GM21825 (cell line): ENCODE measurements around the gene OPTC.
"Not testable (repeated sequence)": the region's sequence is repeated elsewhere in the genome, so short reads cannot be mapped to it uniquely, and the experiment has no call there.

Experiments used
- ATAC-seq: cut with Tn5 transposase; IDR thresholded peaks from one replicate; pipeline ENCODE4 v1.9.1; 2021; ENCODE audit warnings: mild to moderate bottlenecking, moderate library complexity; ENCODE audit not compliant: unreplicated experiment

The OPTC gene

DNA sequence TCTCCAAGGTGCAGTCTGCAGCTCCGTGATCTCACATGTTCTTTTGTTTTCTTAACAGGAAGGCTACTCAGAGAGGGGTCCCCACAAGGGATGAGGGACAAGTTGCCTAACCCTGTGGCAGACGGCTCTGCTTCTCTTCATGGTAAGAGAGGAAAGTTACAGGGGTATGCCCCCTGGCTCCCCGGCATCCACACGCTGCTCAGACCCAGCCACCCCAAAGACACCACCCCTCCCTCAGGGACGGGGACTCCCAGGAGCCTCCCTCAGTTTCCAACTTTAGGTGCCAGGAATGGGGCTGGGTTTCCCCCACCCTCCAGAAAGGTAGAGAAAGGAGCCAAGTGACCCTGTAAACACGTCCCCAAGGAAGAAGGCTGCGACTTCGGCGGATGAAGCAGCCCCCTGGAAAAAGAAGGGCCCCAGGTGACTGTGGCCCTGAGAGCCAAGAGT lies 19.7 kb downstream of the OPTC start:
- no peak for ATAC-seq

DNA sequence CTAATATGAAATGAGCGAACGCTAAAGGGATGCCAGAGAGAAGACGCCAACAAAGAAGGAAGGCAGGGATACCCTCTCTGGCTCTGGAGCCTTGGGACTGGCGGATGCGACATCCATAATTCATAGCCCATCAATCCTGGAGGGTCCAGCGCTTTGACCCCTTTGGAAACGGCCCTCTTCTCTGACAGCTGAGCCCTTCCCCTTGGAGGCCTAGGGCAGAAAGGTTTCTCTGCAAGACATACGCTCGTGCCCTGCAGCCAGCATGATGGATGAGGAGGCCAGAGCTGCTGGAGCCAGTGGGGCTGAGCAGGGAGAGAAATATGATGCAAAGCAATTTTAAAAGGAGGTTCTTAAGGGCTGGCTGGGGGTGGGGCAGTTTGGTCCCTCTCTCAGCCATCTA lies 22.2 kb downstream of the OPTC start:
- no peak for ATAC-seq

DNA sequence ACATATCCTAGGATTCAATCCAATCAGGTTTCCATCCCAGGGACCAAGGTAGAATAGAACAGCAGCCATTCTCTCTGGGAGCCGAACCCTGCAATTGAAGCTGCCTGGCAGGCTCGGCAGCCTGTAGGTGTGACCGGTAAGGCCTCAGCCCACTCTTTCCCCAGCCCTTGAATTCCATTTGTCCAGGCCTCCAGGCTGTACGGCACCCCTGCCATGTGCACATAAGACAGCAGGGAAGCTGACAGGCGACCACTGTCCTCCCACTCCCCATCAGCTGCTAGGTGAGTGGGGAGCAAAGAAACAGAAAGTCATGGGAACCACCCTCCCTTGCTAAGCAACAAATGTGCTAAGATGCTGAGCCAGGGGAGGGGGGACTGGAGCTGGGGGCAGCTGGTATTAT lies 23.0 kb downstream of the OPTC start:
- no peak for ATAC-seq

DNA sequence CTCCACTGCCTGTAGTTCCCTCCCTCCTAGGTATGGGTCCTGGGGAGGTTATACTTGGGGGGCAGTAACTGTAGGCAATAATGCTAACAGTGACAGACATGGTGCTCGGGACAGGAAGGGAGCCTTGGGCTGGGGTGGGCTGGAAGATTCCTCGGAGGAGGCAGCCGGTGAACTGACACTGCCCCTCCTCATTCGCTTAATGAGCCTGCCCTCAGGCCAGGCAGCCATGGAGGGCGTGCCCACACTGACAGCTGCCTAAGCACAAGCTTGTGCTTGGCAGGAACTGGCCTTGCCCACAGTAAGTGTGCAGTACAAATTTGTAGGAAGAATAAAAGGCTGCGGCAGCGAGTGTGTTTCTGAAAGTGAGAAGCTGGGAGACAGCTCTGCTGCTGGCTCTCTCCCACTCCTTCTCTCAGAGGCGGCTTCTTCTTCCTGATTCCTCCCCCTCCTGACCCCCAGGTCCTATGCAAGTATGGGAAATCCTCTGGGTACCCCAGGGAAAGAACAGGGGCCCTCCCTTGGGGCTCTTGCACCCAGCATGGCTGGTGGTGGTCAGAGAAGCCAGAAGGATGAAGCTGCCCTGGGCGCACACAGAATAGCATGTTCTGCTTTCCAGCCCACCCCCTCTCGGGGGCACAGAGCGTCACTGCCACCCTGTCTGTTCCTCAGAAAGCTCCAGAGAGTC lies 23.6 kb downstream of the OPTC start:
- no peak for ATAC-seq

DNA sequence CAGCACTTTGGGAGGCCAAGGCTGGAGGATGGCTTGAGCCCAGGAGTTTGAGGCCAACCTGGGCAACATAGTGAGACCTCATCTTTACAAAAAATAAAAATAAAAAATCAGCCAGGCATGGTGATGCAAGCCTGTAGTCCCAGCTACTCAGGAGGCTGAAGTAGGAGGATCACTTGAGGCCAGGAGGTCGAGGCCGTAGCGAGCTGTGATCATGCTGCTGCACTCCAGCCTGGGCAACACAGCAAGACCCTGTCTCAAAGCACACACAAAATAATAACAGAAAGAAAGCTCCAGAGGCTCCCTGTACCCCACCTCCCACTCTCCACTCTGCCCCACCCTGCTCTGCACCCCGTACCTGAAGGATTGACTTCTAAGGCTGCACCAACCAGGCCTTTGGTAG lies 24.2 kb downstream of the OPTC start:
- ATAC-seq: not testable (repeated sequence)

DNA sequence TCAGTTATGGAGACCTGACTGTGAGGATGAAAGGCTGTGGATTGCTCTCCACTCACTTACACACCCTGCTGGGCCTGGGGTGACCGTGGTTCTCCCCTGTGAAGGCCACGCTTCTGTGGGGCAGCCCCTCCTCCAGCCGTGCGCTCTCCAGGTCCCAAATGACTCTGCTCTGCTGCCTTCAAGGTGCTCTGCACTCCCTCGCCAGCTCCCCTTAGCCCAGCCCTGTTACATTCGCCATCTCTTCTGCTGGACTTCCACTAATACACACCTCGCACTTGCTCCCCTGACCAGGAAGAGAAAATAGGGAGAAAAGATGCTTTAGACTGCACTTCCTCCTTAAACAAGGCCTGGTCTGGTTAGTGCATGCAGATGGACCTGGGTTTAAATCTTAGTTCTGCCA lies 24.6 kb downstream of the OPTC start:
- ATAC-seq: no peak

DNA sequence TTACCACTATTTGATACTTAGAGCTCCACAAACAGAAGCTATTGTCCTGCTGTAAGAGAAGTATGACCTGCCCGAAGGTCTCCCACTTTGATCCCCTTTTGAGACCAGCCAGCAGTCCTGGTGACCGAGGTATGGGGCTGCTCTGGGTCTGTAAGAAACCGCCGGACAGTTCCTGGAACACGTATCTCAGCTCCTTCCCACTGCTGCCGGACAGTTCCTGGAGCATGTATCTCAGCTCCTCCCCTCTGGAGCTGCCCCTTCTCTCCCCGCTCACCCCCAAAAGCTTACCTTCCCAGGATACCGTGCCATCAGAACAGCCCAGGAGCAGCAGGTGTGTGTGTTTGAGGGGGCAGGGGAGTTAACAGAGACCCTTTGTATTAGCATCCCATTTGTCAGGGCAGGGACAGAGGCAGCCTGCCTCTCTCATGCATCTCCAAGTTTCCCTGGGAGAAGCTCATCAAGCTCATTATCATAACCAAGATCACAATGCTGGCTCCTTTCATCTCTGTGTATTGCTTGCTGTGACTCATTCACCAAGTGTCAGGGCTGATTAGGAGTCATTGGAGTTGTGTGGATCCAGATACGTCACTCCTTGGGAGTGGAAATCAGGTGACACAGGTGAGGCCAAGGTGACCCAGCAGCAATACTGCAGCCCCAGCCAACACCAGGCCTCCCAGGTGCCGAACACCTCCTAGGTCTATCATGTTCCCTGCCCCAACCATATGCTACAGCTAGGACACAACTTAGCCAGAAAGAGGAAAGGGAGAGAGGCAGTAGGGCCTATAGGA lies 25.3 kb downstream of the OPTC start:
- no peak for ATAC-seq

DNA sequence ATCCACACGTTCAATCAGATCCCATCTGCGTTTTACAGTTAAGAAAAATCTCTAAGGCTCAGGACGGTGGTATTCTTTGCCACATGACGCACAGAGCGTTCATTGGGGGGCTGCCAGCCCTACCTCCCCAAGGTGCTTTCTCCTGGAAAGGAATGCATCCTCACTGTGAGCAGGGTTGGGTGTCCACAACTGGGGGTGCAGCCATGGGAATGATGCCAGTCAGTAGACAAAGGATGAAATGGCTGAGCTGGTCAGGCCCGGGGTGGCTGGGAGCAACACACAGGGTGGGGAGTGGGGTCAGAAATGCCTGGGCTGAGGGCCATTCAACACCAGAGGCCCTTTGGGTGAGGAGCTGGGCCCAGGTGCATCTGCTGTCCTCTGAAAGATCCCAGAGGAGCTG lies 25.9 kb downstream of the OPTC start:
- no peak for ATAC-seq

DNA sequence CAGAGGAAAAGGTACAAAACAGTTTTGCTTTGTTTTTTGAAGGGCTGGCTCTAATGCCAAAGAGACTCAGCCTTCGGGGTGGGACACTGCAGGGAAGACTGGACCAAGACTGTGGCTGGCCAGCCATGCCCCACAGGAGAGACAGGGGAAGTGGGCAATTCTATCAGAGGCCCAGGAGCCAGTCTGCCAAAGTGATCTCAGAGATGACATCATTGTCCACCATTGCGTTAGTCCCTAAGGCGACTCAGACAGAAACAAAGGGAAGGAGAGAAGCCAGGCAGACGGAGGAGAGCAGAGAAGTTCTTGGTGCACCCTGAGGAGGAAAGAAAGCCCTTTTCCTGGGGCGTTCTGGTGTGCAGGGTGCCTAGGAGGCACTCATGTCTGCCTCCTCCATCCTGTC lies 26.4 kb downstream of the OPTC start:
- no peak for ATAC-seq

DNA sequence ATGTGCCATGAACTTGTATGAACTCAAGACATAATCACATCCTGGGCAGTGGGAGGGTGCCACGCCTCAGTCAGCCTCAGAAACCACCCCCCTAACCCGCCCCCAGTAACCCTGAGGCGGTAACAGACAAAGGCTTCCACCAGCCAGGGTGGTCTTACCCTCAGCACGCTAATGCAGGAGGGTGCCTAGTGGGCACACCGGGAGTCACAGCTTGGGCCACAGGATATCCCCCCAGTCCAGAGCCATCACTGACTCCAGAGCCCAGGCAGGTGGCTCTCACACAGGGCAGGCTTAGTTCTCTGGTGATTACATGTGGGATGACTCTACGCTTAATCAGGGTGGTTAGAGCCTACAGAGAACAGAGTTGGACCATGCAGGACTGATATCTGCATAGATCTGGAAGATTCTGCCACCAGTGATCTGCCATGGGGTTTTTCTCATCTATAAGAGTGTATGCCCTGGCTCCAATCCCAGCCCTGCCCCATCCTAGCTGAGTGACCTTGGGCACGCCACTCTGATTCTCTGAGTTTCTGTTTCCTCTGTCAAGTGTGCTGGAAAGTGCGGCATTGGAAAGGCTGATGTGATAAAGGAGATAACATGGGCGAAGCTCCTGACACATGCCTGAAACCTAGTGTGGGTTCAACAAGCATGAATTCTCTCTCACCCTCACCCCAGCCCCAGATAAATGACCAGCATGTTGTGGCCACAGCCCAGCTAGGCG lies 27.3 kb downstream of the OPTC start:
- no peak for ATAC-seq

DNA sequence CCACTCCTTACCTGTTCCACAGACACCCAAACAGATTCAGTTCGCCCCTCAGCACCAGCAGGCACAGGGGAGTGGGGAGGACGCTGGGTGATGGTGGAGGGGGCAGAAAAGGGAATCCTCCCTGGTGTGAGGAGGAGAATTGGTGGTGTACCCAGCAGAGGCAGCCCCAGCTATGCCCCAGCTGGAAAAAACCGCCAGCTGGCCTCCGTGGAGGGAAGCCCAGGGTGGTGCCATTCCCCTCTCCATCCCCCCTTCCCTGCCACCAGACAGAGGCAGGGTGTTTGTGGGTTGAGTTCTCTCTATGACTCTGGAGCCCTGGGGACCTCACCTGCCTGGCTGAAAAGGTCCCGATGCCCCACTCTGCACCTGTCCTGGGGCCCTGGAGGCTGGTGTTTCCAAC lies 27.9 kb downstream of the OPTC start:
- ATAC-seq: no peak

DNA sequence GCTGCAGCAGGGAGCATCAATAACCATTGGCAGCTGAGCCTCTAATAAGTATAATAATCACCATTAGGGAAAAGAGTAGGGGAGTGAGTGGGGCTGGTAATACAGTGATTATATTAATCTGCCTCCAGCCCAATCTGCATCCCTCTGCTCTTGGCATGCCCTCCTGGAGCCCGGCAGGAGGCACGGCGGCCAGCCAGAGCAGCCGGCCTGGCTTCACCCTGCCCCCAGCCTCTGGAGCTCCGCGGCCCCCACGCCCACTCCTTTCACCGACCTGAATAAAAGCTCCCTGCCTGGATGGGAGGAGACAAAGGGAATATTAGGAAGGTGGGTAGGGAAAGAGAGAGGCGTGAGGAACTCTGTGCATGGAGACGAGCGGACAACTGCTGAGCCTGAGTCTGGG lies 28.3 kb downstream of the OPTC start:
- ATAC-seq: no peak

DNA sequence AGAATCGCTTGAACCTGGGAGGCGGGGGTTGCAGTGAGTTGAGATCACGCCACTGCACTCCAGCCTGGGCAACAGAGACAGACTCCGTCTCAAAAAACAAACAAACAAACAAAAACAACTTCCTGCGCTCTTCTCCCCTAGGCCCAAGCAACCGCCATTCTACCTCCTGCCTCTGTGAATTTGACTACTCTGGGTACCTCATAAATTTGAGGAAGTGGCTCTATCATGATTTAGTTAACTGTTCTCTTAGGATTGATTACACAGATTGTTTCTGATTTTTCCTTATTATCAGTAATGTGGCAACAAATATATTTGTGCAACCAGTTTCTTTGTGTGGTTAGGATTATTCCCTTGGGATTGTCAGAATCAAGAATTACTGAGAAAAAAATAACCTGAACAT lies 29.7 kb downstream of the OPTC start:
- no peak for ATAC-seq

DNA sequence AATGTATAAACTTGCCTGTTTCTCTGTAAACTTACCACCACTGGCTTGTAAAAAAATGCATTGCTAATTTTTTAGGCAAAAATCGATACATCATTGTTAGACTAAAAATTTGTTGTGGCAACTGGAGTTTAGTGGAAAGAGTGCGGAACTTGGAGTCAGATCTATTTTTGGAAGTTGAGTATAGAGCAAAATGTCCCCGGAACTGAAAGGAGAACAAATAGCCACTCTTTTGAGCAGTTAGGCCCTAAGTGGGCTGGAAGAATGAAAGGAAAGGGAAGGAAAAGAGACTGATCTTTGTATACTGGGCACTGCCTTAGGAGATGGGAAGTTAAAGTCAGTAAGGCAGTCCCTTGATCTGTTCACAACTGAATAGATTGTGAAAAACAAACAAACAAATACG lies 30.2 kb downstream of the OPTC start:
- ATAC-seq: no peak

DNA sequence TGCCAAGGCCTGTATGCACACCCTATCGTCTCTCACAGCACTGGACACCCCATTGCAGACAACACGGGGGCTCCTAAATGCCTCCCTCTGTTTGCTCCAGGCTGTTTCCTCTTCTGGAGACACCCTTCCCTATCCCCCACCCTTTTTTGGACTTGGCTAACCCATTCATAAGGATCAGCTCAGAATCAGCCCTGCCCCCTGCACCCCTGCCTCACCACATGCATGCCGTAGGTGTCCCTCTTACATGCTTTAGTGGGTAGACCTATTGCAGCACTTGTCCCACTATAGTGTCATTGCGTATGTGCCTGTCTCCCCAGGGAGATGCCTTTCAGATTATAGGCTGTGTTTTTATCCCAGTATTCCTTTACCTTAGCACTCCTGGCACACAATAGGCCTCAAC lies 30.9 kb downstream of the OPTC start:
- no peak for ATAC-seq

DNA sequence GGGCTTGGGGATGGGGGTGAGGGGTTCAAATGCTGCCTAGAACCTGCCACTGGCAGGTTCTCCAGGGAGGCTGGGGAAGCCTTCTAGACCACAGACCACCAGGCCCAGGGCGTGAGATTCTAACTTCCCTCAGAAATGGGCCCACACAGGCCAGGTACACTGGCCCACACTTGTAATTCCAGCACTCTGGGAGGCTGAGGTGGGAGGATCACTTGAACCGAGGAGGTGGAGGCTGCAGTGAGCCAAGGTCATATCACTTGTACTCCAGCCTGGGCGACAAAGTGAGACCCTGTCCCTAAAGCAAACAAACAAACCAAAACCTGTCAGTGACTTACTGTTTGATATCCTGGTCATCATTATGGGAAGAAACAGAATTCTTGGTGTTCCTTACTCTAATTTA lies 31.7 kb downstream of the OPTC start:
- no peak for ATAC-seq

DNA sequence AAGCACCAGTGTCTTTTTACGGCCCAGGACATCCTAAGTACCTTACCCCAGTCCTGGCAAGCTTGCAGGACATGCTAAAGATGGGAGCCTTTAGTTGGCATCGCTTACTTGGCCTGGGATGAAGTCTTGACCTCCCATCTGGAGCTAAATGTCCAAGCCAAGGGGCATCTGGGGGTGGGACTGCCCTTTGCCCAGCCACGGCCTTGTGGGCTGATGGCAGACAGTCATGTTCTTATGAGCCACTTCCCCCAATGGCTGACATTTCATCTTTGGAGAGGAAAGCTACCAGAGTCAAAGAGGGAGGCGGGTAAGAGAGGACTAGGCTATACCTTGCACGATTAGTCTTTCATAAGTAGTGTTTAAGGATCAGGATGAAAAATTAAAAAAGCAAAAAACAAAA lies 32.2 kb downstream of the OPTC start:
- ATAC-seq: no peak

DNA sequence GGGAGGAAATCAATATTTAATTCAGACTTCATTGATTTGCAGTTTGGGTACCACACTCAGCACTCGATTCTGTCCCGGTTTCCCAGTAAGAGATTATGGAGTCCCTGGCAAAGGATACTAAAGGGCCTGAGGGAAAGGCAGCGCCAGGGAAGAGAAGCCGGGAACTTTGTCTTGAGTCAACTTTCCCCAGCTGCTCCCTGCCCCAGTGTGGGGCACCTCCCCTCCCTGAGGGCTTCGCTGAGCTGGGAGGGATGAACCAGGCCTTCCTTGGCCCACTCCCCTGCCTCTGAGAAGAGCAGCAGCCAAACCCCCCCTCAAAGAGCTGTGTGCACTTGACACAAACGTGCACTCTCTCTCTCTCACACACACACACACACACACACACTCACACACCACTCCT lies 32.6 kb downstream of the OPTC start:
- no peak for ATAC-seq

DNA sequence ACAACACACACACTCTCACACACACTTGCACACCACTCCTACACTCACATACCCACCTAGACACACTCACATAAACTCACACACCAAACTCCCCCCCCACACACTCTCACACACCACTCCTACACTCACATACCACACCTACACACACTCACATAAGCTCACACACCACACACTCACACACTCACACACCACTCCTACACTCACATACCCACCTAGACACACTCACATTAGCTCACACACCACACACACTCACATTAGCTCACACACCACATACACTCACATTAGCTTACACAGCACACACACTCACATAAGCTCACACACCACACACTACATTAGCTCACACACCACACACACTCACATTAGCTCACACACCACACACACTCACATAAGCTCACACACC lies 33.1 kb downstream of the OPTC start:
- no peak for ATAC-seq

DNA sequence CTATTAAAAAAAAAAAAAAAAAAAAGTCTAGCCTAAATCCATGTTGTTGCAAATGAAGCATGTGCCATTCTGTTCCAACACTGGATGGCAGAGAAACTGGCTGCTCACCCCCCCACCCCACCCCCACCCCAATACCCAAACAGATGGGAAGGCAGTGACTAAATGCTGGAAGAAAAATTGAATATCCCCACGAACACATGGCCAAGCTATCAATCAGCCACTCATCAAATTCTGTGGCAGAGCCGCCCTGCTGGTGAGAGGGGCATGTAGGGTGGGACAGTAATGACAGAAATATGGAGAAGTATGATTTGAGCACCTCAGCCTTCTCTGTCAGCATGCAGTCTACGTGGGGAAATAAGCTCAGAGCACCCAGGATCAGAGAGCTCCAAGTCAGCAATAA lies 34.1 kb downstream of the OPTC start:
- ATAC-seq: no peak

DNA sequence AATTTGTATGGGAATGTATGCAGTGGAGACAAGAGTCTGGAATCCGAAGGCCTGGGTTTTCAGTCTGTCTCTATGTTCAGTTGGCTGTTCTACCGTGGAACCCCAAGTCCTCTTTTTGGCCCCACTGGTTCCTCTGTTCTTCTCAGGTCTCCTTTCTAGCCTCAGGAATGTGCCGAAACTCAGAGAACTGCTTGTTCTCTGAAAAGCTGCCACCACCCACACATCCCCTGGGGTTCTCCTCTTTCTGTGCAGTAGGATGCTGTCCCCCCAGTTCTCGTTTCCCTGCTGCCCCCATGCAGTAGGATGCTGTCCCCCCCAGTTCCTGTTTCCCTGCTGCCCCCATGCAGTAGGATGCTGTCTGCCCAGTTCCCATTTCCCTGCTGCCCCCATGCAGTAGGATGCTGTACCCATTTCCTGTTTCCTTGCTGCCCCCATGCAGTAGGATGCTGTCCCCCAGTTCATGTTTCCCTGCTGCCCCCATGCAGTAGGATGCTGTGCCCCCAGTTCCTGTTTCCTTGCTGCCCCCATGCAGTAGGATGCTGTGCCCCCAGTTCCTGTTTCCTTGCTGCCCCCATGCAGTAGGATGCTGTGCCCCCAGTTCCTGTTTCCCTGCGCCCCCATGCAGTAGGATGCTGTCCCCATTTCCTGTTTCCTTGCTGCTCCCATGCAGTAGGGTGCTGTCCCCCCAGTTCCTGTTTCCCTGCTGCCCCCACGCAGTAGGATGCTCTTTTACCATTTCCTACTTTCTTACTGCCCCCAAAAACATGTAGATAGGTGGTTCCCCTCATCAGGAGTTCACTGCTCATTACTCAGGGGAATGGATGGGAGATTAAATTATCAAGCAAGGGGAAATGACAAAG lies 35.3 kb downstream of the OPTC start:
- no peak for ATAC-seq
